GM12891 (cell line): Measurements from ENCODE around the gene MAPK8.

ENCODE experiments used
- POLR2A ChIP-seq: IDR thresholded peaks from 2 replicates; pipeline ENCODE4 v1.6.1; 2011; ENCODE audit warnings: low read depth, low read length, control low read depth
- POLR2AphosphoS5 ChIP-seq: IDR thresholded peaks from 2 replicates; pipeline ENCODE4 v1.6.1; 2011; ENCODE audit warnings: low read depth, low read length, control low read depth
- SPI1 ChIP-seq: IDR thresholded peaks from 2 replicates; pipeline ENCODE4 v1.6.1; 2011; ENCODE audit warnings: low read depth, low read length, control low read depth
- TAF1 ChIP-seq: IDR thresholded peaks from 2 replicates; pipeline ENCODE4 v1.6.1; 2011; ENCODE audit warnings: low read depth, low read length, control low read depth

DNA sequence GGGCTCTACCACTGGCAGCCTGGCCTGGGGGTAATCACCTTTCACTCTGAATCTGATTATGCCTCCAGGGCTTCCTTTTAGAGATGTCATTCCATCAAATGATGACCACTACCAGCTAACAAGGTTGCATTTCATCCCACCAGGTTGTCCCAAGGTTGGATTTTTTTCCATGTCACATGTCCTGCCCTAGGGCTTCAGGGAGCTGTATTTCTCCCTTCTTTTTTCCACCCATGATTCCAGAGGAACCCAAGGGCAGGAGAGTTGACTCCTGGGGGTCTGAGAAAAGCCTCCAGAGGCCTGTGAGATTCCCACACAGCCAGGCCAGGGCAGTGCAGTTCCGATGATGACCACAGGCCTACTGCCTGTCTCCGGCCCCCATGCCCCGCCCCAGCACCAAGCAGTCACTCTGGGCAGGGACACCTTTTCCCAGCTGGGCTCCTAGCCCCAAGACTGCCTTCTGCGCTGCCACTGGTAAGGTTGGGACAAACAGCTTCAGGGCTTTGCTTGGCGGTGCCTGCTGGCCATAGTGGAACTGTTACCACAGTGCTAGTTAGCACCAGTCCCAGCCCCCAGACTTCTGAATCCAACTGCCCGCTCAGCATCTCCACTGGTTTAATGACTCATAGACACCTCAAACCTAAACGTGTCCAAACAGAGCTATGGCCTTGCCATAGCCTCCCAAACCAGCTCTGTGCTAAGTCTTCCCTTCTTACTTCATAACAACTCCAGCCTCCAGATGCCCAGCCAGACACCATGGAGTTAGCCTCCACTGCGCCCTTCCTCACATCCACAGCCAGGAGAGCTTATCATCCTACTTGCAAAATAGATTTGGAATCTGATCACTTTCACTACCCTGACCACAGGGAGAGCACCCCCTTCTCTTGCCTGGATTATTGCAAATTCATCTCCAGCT, 164.7 kb downstream of the MAPK8 start:
- TF ChIP-seq POLR2AphosphoS5 (no peak), TAF1 (no peak), POLR2A (no peak), SPI1 (no peak)
